Endodermal cell (in vitro differentiated cells): ENCODE data around the gene FYB2. TPM values are rescaled to one million over a fixed set of nuclear protein-coding genes. Genes with fewer than 3 reads are reported as not detected.

Experiments
- DNase-seq: peaks from one replicate; pipeline ENCODE4 v3.0.0-alpha.2; 2017
- H3K27ac ChIP-seq: 2 replicates; pipeline ENCODE4 v1.5.1; 2013; ENCODE audit warnings: mild to moderate bottlenecking, low read depth, low read length, moderate library complexity
- H3K27me3 ChIP-seq: 2 replicates; pipeline ENCODE4 v1.6.1; 2013; ENCODE audit warnings: mild to moderate bottlenecking, low read length, moderate library complexity; ENCODE audit not compliant: insufficient read depth, control insufficient read depth, poor library complexity, severe bottlenecking
- H3K36me3 ChIP-seq: 2 replicates; pipeline ENCODE4 v1.7.0; 2013; ENCODE audit warnings: mild to moderate bottlenecking, low read length, moderate library complexity; ENCODE audit not compliant: control insufficient read depth, insufficient read depth
- H3K4me1 ChIP-seq: one replicate; pipeline ENCODE4 v1.7.0; 2013; ENCODE audit warnings: low read length; ENCODE audit not compliant: control insufficient read depth, insufficient read depth
- H3K4me3 ChIP-seq: 2 replicates; pipeline ENCODE4 v1.5.1; 2013; ENCODE audit warnings: mild to moderate bottlenecking, low read length, moderate library complexity
- H3K9ac ChIP-seq: 2 replicates; pipeline ENCODE4 v1.6.1; 2013; ENCODE audit warnings: mild to moderate bottlenecking, low read length, moderate library complexity; ENCODE audit not compliant: poor library complexity, severe bottlenecking; ENCODE audit errors: extremely low read depth
- H3K9me3 ChIP-seq: 2 replicates; pipeline ENCODE4 v1.6.1; 2013; ENCODE audit warnings: mild to moderate bottlenecking, low read length, moderate library complexity; ENCODE audit not compliant: control insufficient read depth
- H3K27ac Mint-ChIP-seq: 2 replicates; pipeline ENCODE4 v1.8.0; 2020; ENCODE audit warnings: mixed read lengths
- H3K27me3 Mint-ChIP-seq: 2 replicates; pipeline ENCODE4 v1.8.0; 2021; ENCODE audit warnings: mild to moderate bottlenecking, mixed read lengths; ENCODE audit not compliant: insufficient read depth
- H3K36me3 Mint-ChIP-seq: 2 replicates; pipeline ENCODE4 v1.8.0; 2020; ENCODE audit warnings: low read depth, mixed read lengths
- H3K4me1 Mint-ChIP-seq: 2 replicates; pipeline ENCODE4 v1.8.0; 2020; ENCODE audit warnings: mixed read lengths
- H3K4me3 Mint-ChIP-seq: 2 replicates; pipeline ENCODE4 v1.8.0; 2020; ENCODE audit warnings: mild to moderate bottlenecking, moderate library complexity, mixed read lengths
- H3K9me3 Mint-ChIP-seq: 2 replicates; pipeline ENCODE4 v1.8.0; 2020; ENCODE audit warnings: mild to moderate bottlenecking, mixed read lengths
- CTCF ChIP-seq: fragments of 200-600 bp; sonication (generic); conservative IDR thresholded peaks from 2 replicates; pipeline ENCODE4 v1.5.0; 2021; ENCODE audit warnings: antibody characterized with exemption, mild to moderate bottlenecking
- WGBS, 2 experiments: methylation state at CpG; one replicate each; pipeline versions ENCODE4 v1.1.5 to v1.1.7; 2013; ENCODE audit warnings: missing lambda C conversion rate in 2 of 2, mixed read lengths in 1 of 2; ENCODE audit not compliant: insufficient coverage in 1 of 2, insufficient read length in 1 of 2; 5-methylcytosine and 5-hydroxymethylcytosine counted together
- total RNA-seq, 2 donors: library from RNA; stranded (reverse); fragmentation: NEBNext Ultra II Directional in 1 of 2; extraction: Animal tissue kit (Norgen Biotek cat#: 25700) in 1 of 2; gene quantifications; 2 replicates in 1 of 2; 3 replicates in 1 of 2; pipeline ENCODE4 v1.2.1, GENCODE V29; 2021

The FYB2 gene
- total RNA-seq, 2 donors from 2014 or later: 8.2 to 12.0 TPM

DNA sequence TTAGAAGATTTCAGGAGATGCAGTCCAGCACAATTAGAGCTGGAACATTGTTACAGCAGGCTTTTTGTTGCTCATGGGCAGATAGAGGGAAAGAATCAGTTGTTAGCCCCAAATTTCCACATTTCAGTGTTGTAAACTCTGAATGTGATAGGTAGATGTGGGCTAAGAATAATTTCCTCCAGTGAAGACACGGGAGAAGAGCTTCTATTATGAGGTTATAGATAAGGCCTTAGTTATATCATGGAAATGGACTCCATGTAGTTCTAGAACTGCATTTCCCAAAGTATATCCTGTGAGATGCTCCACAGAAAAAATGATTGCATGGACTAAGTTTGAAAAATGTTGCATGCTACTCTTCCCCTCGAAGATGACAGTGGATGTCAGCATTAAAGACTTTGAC is 109.2 kb downstream of the FYB2 start:
- H3K27ac Mint-ChIP-seq: no peak overlapping the region
- Histone ChIP-seq H3K9me3 (no peaks in the 10 kb centered on the region), H3K27ac (no peak overlapping the region), H3K4me3 (no peak overlapping the region), H3K27me3 (no peaks in the 10 kb centered on the region), H3K4me1 (no peaks in the 10 kb centered on the region), H3K36me3 (peaks cover 6% of the 10 kb centered on the region), H3K9ac (no peak overlapping the region)
- no peak for TF ChIP-seq CTCF
- DNase-seq: no peak
- peaks cover 12% of the 10 kb centered on the region for H3K4me1 Mint-ChIP-seq
- WGBS, 2 experiments: 86 to 93% methylated on average over 2 of the region's 2 CpGs
- H3K36me3 Mint-ChIP-seq: peaks cover 17% of the 10 kb centered on the region
- no peaks in the 10 kb centered on the region for H3K9me3 Mint-ChIP-seq
- H3K27me3 Mint-ChIP-seq: no peaks in the 10 kb centered on the region
- no peak overlapping the region for H3K4me3 Mint-ChIP-seq

DNA sequence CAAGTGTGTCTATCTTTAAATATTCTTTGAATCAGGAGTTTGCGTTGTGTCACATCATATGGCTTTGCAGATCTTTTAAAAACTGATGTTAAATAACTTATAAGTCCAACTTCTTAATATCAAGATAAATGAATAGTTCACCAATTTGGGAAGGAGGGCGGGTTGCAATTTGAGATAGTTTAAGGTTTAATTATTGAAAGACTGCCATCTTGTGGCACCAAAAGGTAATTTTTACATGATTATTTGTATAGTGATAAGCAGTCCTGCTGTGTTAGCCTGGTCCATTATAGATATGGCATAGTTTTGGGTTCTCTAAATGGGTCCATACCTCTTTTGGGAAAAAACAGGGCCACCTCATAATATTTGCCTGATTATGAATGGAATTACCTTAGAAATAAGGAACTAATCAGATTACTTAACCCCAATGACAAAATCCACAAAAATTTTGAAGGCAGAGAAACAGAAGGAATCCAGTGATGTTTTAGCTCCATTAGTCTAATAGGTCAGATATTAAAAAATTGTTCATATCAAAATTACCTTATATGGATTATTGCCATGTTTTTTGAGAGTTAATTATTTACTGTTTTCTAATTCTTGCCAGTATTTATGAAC is 109.8 kb downstream of the FYB2 start:
- H3K27ac ChIP-seq: no peak overlapping the region
- no peaks in the 10 kb centered on the region for H3K27me3 Mint-ChIP-seq
- peaks cover under 1% of the 10 kb centered on the region for H3K9me3 ChIP-seq
- no peak for DNase-seq
- WGBS, 2 experiments: 32% methylated on average over 2 of the region's 2 CpGs; no CpG with 5 or more reads in 1 of the 2 experiments
- H3K4me3 Mint-ChIP-seq: no peak overlapping the region
- H3K4me1 Mint-ChIP-seq: peaks cover 12% of the 10 kb centered on the region
- peaks cover 20% of the 10 kb centered on the region for H3K36me3 Mint-ChIP-seq
- H3K4me1 ChIP-seq: no peaks in the 10 kb centered on the region
- H3K36me3 ChIP-seq: peaks cover 6% of the 10 kb centered on the region
- no peaks in the 10 kb centered on the region for H3K27me3 ChIP-seq
- H3K4me3 ChIP-seq: no peak overlapping the region
- no peak overlapping the region for H3K9ac ChIP-seq
- H3K9me3 Mint-ChIP-seq: no peaks in the 10 kb centered on the region
- peak; percentile 87 for TF ChIP-seq CTCF
- no peak overlapping the region for H3K27ac Mint-ChIP-seq

DNA sequence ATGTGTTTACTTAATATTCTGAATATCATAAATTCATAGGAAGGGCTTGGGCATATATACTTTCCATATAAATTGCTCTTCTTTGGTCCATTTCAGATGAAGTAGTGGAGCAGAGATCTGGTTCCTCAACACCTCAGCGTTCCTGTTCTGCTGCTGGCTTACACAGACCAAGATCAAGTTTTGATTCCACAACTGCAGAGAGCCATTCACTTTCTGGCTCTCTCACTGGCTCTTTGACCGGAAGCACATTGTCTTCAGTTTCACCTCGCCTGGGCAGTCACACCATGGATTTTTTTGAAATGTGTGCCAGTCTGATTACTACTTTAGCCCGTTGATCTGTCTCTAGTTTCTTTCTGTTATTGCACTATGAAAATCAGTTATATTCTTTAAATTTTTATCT is 111.8 kb downstream of the FYB2 start:
- Mint-ChIP-seq H3K9me3 (no peaks in the 10 kb centered on the region), H3K4me3 (no peak overlapping the region), H3K27me3 (no peaks in the 10 kb centered on the region), H3K36me3 (peaks cover 26% of the 10 kb centered on the region), H3K27ac (no peak overlapping the region), H3K4me1 (peaks cover 12% of the 10 kb centered on the region)
- DNase-seq: no peak
- no peak for TF ChIP-seq CTCF
- Histone ChIP-seq H3K4me1 (no peaks in the 10 kb centered on the region), H3K9me3 (peaks cover 9% of the 10 kb centered on the region), H3K27me3 (no peaks in the 10 kb centered on the region), H3K36me3 (peaks cover 6% of the 10 kb centered on the region), H3K4me3 (no peak overlapping the region), H3K27ac (no peak overlapping the region), H3K9ac (no peak overlapping the region)
- 86 to 92% methylated on average over 2 to 4 of the region's 4 CpGs for WGBS, 2 experiments
